K562 (cell line): ENCODE results near the gene PYGL.

Source experiments
- BHLHE40 ChIP-seq: IDR thresholded peaks from 2 replicates; pipeline ENCODE4 v1.6.1; 2011; ENCODE audit warnings: low read length, improper control_type of control experiment
- CEBPB ChIP-seq: fragments of 450-650 bp; IDR thresholded peaks from 2 replicates; pipeline ENCODE4 v1.6.1; 2016; ENCODE audit warnings: missing genetic modification characterization, missing compliant biosample characterization
- ELK1 ChIP-seq: sonication (generic); formaldehyde crosslinking; IDR thresholded peaks from 2 replicates; pipeline ENCODE4 v1.8.1; 2022; ENCODE audit warnings: missing genetic modification reagents
- HMGXB4 ChIP-seq: sonication (generic); formaldehyde crosslinking; IDR thresholded peaks from 2 replicates; pipeline ENCODE4 v1.8.1; 2023; ENCODE audit warnings: mild to moderate bottlenecking, missing genetic modification reagents
- KAT8 ChIP-seq: fragments of 450-650 bp; IDR thresholded peaks from 2 replicates; pipeline ENCODE4 v1.6.1; 2016; ENCODE audit warnings: low read depth, mild to moderate bottlenecking
- POLR2AphosphoS5 ChIP-seq: IDR thresholded peaks from 2 replicates; pipeline ENCODE4 v1.6.1; 2011; ENCODE audit warnings: mild to moderate bottlenecking, low read depth, low read length, moderate library complexity; ENCODE audit not compliant: control insufficient read depth, insufficient read depth
- SP1 ChIP-seq: sonication (generic); formaldehyde crosslinking; IDR thresholded peaks from 2 replicates; pipeline ENCODE4 v1.8.1; 2022; ENCODE audit warnings: mild to moderate bottlenecking, missing genetic modification reagents
- SRSF3 ChIP-seq: fragments of 200-400 bp; formaldehyde crosslinking; IDR thresholded peaks from 2 replicates; pipeline ENCODE4 v1.6.1; 2016; ENCODE audit warnings: mild to moderate bottlenecking, low read length, moderate library complexity; ENCODE audit not compliant: insufficient read depth
- ZBTB8A ChIP-seq: fragments of 450-650 bp; IDR thresholded peaks from 2 replicates; pipeline ENCODE4 v1.6.1; 2018; ENCODE audit warnings: mild to moderate bottlenecking, moderate library complexity; ENCODE audit not compliant: partially characterized antibody
- ZNF174 ChIP-seq: fragments of 250-450 bp; sonication (Bioruptor Pico); IDR thresholded peaks from 2 replicates; pipeline ENCODE4 v1.4.0; 2020; ENCODE audit warnings: mild to moderate bottlenecking
- ZNF384 ChIP-seq: IDR thresholded peaks from 2 replicates; pipeline ENCODE4 v1.6.1; 2012; ENCODE audit warnings: low read depth, low read length, improper control_type of control experiment
- ZNF589 ChIP-seq: fragments of 200-800 bp; sonication (Bioruptor generic); IDR thresholded peaks from 2 replicates; pipeline ENCODE4 v1.6.1; 2016; ENCODE audit warnings: low read depth, missing genetic modification characterization, missing compliant biosample characterization

- TF ChIP-seq POLR2AphosphoS5 (no peak), ZBTB8A (no peak), ZNF589 (CRISPR knock-in tag) (no peak), BHLHE40 (no peak), KAT8 (no peak), HMGXB4 (CRISPR knock-in tag) (no peak), CEBPB (tag) (peak; percentile 54), SP1 (CRISPR knock-in tag) (no peak), ZNF174 (CRISPR knock-in tag) (no peak), ZNF384 (no peak), SRSF3 (no peak), ELK1 (CRISPR knock-in tag) (no peak)
These were observed 52.0 kb downstream of the PYGL start for GRCh38 chr14:50892255-50892654.
